Measurements from ENCODE around the gene NKAIN1.
"Not testable (repeated sequence)": the region's sequence is repeated elsewhere in the genome, so short reads cannot be mapped to it uniquely, and the experiment has no call there.

The NKAIN1 gene

GRCh38 chr1:31239653-31240241, at the start of gene NKAIN1:
NKAIN1 (minus strand) TSS chr1:31239887; CDS start chr1:31239547, 340 bp downstream.
- DNase-seq = peak; percentile 48

GRCh38 chr1:31289021-31289420, 49.3 kb upstream of the NKAIN1 start:
- no peak for DNase-seq

GRCh38 chr1:31287791-31288190, 48.1 kb upstream of the NKAIN1 start:
- not testable (repeated sequence) for DNase-seq

GRCh38 chr1:31282426-31282825, 42.7 kb upstream of the NKAIN1 start:
- not testable (repeated sequence) for DNase-seq

- DNase-seq = no peak
Measured at GRCh38 chr1:31273619-31274018, 33.9 kb upstream of the NKAIN1 start.

- DNase-seq = no peak
Measured at GRCh38 chr1:31272369-31272768, 32.7 kb upstream of the NKAIN1 start.

GRCh38 chr1:31266547-31266946, 26.9 kb upstream of the NKAIN1 start:
- DNase-seq = no peak

- DNase-seq = peak; percentile 19
Measured at GRCh38 chr1:31264790-31265386, 25.2 kb upstream of the NKAIN1 start.

- no peak for DNase-seq
Measured at GRCh38 chr1:31263408-31263807, 23.7 kb upstream of the NKAIN1 start.

GRCh38 chr1:31262393-31262792, 22.7 kb upstream of the NKAIN1 start:
- not testable (repeated sequence) for DNase-seq

- no peak for DNase-seq
Measured at GRCh38 chr1:31261916-31262315, 22.2 kb upstream of the NKAIN1 start.

GRCh38 chr1:31259746-31260145, 20.1 kb upstream of the NKAIN1 start:
- DNase-seq = no peak

- DNase-seq = no peak
Measured at GRCh38 chr1:31258581-31258980, 18.9 kb upstream of the NKAIN1 start.

- DNase-seq = no peak
Measured at GRCh38 chr1:31257213-31257612, 17.5 kb upstream of the NKAIN1 start.

- no peak for DNase-seq
Measured at GRCh38 chr1:31249854-31250253, 10.2 kb upstream of the NKAIN1 start.

- DNase-seq = no peak
Measured at GRCh38 chr1:31248276-31248675, 8.6 kb upstream of the NKAIN1 start.

GRCh38 chr1:31244326-31244725, 4.6 kb upstream of the NKAIN1 start:
- no peak for DNase-seq

GRCh38 chr1:31243501-31244286, 4.0 kb upstream of the NKAIN1 start:
- DNase-seq = peak; percentile 17

- DNase-seq = no peak
Measured at GRCh38 chr1:31241321-31241720, 1.6 kb upstream of the NKAIN1 start.

- DNase-seq = peak; percentile 30
Measured at GRCh38 chr1:31238986-31239613, 587 bp downstream of the NKAIN1 start.

GRCh38 chr1:31238612-31238985, 1.1 kb downstream of the NKAIN1 start:
- DNase-seq = no peak

GRCh38 chr1:31234870-31235269, 4.8 kb downstream of the NKAIN1 start:
- DNase-seq = no peak

- no peak for DNase-seq
Measured at GRCh38 chr1:31234123-31234708, 5.5 kb downstream of the NKAIN1 start.

Measured in NCI-H2171 (cell line).